PC-9 (cell line): ENCODE results near the gene RTP3.
"Not testable (repeated sequence)": the region's sequence is repeated elsewhere in the genome, so short reads cannot be mapped to it uniquely, and the experiment has no call there.

Source experiments
- CTCF ChIP-seq: fragments of 200-600 bp; sonication (generic); conservative IDR thresholded peaks from 2 replicates; pipeline ENCODE4 v1.6.1; 2017; ENCODE audit warnings: mixed run types, antibody characterized with exemption, mild to moderate bottlenecking, moderate library complexity
- EZH2 ChIP-seq: fragments of 200-600 bp; sonication (generic); IDR thresholded peaks from 2 replicates; pipeline ENCODE4 v1.8.0; 2017; ENCODE audit warnings: antibody characterized with exemption, low read depth

DNA sequence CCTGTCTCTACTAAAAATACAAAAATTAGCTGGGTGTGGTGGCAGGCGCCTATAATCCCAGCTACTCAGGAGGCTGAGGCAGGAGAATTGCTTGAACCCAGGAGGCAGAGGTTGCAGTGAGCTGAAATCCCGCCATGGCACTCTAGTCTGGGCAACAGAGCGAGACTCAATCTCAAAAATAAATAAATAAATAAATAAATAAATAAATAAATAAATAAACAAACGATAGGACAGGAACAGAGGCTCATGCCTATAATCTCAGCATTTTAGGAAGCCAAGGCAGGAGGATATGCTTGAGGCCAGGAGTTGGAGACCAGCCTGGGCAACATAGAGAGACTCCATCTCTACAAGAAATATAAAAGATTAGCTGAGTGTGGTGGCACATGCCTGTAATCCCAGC, 24.4 kb downstream of the RTP3 start:
- not testable (repeated sequence) for TF ChIP-seq CTCF, EZH2
